ENCODE results near the gene PDK4. TPM values are rescaled to one million over a fixed set of nuclear protein-coding genes. Genes with fewer than 3 reads are reported as not detected.

PDK4 gene
- total and polyA plus RNA-seq, 2 of the 13 experiments (the other 11 are each of a cell fraction or from before 2014, with no cell fraction given) = 0.04 TPM; not detected in 1

DNA sequence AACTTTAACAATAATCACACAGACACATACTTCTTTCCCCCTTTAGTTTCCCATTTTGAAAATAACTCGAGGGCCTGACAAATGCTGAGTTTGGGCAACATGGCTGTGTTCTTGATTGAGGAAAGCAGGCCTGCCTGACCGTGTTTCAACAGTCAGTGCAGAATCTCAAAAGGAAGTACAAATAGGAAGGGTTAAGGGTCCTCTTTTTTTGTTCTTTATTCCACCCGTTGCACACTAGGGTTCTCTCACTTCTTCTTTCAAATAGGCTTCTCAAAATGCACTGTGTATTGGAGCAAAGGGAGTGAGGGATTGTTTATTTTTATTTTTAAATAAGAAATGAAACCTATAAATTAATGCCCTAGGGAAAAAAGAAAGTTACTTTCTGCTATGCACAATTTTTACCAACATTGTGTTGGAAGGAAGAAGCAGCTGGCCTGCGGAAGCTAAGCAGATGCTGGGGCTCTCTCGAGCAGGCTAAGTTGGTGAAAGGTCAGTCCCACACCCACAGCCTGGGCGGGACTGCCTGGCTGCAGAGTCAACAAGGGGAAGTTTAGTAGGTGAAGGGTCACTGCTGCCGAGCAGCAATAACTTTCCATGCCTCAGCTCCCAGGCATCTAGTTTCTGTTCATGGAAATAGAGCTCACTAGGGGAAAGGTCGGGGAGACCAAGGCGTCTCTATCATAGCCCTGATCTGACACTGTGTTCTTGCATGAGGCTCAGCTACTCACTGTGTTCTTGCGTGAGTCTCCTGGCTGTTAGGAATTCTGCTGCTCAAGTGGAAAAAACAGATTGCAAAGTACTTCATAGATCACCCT is 12.2 kb upstream of the PDK4 start (continued):
- TF ChIP-seq, protein P1, sequence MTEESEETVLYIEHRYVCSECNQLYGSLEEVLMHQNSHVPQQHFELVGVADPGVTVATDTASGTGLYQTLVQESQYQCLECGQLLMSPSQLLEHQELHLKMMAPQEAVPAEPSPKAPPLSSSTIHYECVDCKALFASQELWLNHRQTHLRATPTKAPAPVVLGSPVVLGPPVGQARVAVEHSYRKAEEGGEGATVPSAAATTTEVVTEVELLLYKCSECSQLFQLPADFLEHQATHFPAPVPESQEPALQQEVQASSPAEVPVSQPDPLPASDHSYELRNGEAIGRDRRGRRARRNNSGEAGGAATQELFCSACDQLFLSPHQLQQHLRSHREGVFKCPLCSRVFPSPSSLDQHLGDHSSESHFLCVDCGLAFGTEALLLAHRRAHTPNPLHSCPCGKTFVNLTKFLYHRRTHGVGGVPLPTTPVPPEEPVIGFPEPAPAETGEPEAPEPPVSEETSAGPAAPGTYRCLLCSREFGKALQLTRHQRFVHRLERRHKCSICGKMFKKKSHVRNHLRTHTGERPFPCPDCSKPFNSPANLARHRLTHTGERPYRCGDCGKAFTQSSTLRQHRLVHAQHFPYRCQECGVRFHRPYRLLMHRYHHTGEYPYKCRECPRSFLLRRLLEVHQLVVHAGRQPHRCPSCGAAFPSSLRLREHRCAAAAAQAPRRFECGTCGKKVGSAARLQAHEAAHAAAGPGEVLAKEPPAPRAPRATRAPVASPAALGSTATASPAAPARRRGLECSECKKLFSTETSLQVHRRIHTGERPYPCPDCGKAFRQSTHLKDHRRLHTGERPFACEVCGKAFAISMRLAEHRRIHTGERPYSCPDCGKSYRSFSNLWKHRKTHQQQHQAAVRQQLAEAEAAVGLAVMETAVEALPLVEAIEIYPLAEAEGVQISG (CRISPR knock-in tag; IDR thresholded peaks at IDR 0.05) = peak; percentile 80
- TF ChIP-seq GABPB1 (CRISPR knock-in tag; IDR thresholded peaks at IDR 0.05) (0 out of 2 replicates have a peak, but pooled peaks have one; percentile 42), ZNF550 (CRISPR knock-in tag; IDR thresholded peaks at IDR 0.05; ENCODE audit: borderline replicate concordance) (no peak), MAZ (IDR thresholded peaks at IDR 0.05; ENCODE audit: borderline replicate concordance, low read depth, low read length) (no peak), MAZ (CRISPR knock-in tag; IDR thresholded peaks at IDR 0.05; ENCODE audit: low read depth) (0 out of 2 replicates have a peak, but pooled peaks have one; percentile 31), FOXA1 (IDR thresholded peaks at IDR 0.05) (peak; percentile 70), FOXA1 (CRISPR knock-in tag; IDR thresholded peaks at IDR 0.05) (peak; percentile 99), ATF1 (CRISPR knock-in tag; IDR thresholded peaks at IDR 0.05) (no peak), PTBP1 (IDR thresholded peaks at IDR 0.05; ENCODE audit: low read depth, low read length, poor library complexity, severe bottlenecking) (no peak), HNF4A (CRISPR knock-in tag; IDR thresholded peaks at IDR 0.05) (peak; percentile 79), CREM (IDR thresholded peaks at IDR 0.05) (peak; percentile 61), CREM (CRISPR knock-in tag; IDR thresholded peaks at IDR 0.05) (no peak), GATAD2A (CRISPR knock-in tag; IDR thresholded peaks at IDR 0.05) (peak; percentile 89), MEIS2 (CRISPR knock-in tag; IDR thresholded peaks at IDR 0.05) (peak; percentile 68; the same call in 1 of the 2 replicates), JUN (CRISPR knock-in tag; IDR thresholded peaks at IDR 0.05) (no peak), KAT7 (CRISPR knock-in tag; IDR thresholded peaks at IDR 0.05; ENCODE audit: borderline replicate concordance) (0 out of 2 replicates have a peak, but pooled peaks have one; percentile 39), ZNF431 (CRISPR knock-in tag; IDR thresholded peaks at IDR 0.05; ENCODE audit: borderline replicate concordance, low read depth) (peak; percentile 75; the same call in 1 of the 2 replicates), ZNF124 (CRISPR knock-in tag; IDR thresholded peaks at IDR 0.05) (peak; percentile 76; the same call in 1 of the 2 replicates)
- TF ChIP-seq, protein P2, sequence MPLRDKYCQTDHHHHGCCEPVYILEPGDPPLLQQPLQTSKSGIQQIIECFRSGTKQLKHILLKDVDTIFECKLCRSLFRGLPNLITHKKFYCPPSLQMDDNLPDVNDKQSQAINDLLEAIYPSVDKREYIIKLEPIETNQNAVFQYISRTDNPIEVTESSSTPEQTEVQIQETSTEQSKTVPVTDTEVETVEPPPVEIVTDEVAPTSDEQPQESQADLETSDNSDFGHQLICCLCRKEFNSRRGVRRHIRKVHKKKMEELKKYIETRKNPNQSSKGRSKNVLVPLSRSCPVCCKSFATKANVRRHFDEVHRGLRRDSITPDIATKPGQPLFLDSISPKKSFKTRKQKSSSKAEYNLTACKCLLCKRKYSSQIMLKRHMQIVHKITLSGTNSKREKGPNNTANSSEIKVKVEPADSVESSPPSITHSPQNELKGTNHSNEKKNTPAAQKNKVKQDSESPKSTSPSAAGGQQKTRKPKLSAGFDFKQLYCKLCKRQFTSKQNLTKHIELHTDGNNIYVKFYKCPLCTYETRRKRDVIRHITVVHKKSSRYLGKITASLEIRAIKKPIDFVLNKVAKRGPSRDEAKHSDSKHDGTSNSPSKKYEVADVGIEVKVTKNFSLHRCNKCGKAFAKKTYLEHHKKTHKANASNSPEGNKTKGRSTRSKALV (CRISPR knock-in tag; IDR thresholded peaks at IDR 0.05) = no peak
- TF ChIP-seq, protein P3, sequence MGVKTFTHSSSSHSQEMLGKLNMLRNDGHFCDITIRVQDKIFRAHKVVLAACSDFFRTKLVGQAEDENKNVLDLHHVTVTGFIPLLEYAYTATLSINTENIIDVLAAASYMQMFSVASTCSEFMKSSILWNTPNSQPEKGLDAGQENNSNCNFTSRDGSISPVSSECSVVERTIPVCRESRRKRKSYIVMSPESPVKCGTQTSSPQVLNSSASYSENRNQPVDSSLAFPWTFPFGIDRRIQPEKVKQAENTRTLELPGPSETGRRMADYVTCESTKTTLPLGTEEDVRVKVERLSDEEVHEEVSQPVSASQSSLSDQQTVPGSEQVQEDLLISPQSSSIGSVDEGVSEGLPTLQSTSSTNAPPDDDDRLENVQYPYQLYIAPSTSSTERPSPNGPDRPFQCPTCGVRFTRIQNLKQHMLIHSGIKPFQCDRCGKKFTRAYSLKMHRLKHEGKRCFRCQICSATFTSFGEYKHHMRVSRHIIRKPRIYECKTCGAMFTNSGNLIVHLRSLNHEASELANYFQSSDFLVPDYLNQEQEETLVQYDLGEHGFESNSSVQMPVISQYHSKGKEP (CRISPR knock-in tag; IDR thresholded peaks at IDR 0.05) = no peak
